Central memory CD4-positive, alpha-beta T cell (primary cell): Measurements from ENCODE around the gene HCFC2.
"Not testable (repeated sequence)": the region's sequence is repeated elsewhere in the genome, so short reads cannot be mapped to it uniquely, and the experiment has no call there.

Experiments
- DNase-seq: peaks from one replicate; pipeline ENCODE4 v3.0.0; 2022
- total RNA-seq, 3 experiments: gene quantifications; one replicate each; lab custom pipeline; 2026; lab: John Stamatoyannopoulos, UW

Gene HCFC2
- 23.1 to 41.8 (median 24.9) reads per million in 3 experiments for total RNA-seq

- peak; percentile 84 for DNase-seq
Observed at GRCh38 chr12:104064031-104064841, at the start of gene HCFC2. TSS of gene HCFC2 (plus strand) at chr12:104064531. CDS start at chr12:104064561, 30 bp downstream.

GRCh38 chr12:104021862-104022261, 42.5 kb upstream of the HCFC2 start:
- not testable (repeated sequence) for DNase-seq

- DNase-seq = no peak
Observed at GRCh38 chr12:104022786-104023185, 41.5 kb upstream of the HCFC2 start.

- no peak for DNase-seq
Observed at GRCh38 chr12:104023710-104024109, 40.6 kb upstream of the HCFC2 start.

GRCh38 chr12:104024348-104024747, 40.0 kb upstream of the HCFC2 start:
- DNase-seq = no peak

- no peak for DNase-seq
Observed at GRCh38 chr12:104025771-104026170, 38.6 kb upstream of the HCFC2 start.

GRCh38 chr12:104026841-104027599, 37.3 kb upstream of the HCFC2 start:
- DNase-seq = no peak

- DNase-seq = not testable (repeated sequence)
Observed at GRCh38 chr12:104030596-104030995, 33.7 kb upstream of the HCFC2 start.

- DNase-seq = not testable (repeated sequence)
Observed at GRCh38 chr12:104036143-104036542, 28.2 kb upstream of the HCFC2 start.

- not testable (repeated sequence) for DNase-seq
Observed at GRCh38 chr12:104039769-104040168, 24.6 kb upstream of the HCFC2 start.

- DNase-seq = no peak
Observed at GRCh38 chr12:104042580-104042979, 21.8 kb upstream of the HCFC2 start.

- no peak for DNase-seq
Observed at GRCh38 chr12:104044158-104044557, 20.2 kb upstream of the HCFC2 start.

- no peak for DNase-seq
Observed at GRCh38 chr12:104046306-104046705, 18.0 kb upstream of the HCFC2 start.

- DNase-seq = no peak
Observed at GRCh38 chr12:104048162-104048561, 16.2 kb upstream of the HCFC2 start.

- DNase-seq = no peak
Observed at GRCh38 chr12:104048811-104049210, 15.5 kb upstream of the HCFC2 start.

- DNase-seq = no peak
Observed at GRCh38 chr12:104049278-104049902, 14.9 kb upstream of the HCFC2 start.

GRCh38 chr12:104049903-104050356, 14.4 kb upstream of the HCFC2 start, which contains the start of gene GLT8D2:
TSS of gene GLT8D2 (minus strand) at chr12:104050187. CDS start at chr12:104019648, 30,539 bp downstream.
- no peak for DNase-seq

- no peak for DNase-seq
Observed at GRCh38 chr12:104050436-104050835, 13.9 kb upstream of the HCFC2 start.

GRCh38 chr12:104054681-104055346, 9.5 kb upstream of the HCFC2 start:
- no peak for DNase-seq

- no peak for DNase-seq
Observed at GRCh38 chr12:104055686-104056388, 8.5 kb upstream of the HCFC2 start.

- no peak for DNase-seq
Observed at GRCh38 chr12:104056419-104056972, 7.8 kb upstream of the HCFC2 start.
